ENCODE results near the gene MED12.

Gene MED12

DNA sequence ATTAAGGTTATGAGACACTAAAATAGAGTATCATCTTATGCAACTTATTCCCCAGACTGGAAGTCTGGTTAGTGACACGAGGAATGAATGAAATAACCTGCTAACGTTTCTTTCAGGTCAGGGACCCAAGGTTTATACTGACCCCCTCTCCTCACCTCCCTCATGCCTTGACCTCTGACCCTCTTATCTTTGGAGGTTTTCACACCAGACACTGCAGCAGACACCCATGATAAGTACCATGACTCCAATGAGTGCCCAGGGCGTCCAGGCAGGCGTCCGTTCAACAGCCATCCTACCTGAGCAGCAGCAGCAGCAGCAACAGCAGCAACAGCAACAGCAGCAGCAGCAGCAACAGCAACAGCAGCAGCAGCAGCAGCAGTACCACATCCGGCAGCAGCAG lies 22.0 kb downstream of the MED12 start:
- TF ChIP-seq, protein P1, sequence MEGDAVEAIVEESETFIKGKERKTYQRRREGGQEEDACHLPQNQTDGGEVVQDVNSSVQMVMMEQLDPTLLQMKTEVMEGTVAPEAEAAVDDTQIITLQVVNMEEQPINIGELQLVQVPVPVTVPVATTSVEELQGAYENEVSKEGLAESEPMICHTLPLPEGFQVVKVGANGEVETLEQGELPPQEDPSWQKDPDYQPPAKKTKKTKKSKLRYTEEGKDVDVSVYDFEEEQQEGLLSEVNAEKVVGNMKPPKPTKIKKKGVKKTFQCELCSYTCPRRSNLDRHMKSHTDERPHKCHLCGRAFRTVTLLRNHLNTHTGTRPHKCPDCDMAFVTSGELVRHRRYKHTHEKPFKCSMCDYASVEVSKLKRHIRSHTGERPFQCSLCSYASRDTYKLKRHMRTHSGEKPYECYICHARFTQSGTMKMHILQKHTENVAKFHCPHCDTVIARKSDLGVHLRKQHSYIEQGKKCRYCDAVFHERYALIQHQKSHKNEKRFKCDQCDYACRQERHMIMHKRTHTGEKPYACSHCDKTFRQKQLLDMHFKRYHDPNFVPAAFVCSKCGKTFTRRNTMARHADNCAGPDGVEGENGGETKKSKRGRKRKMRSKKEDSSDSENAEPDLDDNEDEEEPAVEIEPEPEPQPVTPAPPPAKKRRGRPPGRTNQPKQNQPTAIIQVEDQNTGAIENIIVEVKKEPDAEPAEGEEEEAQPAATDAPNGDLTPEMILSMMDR (conservative IDR thresholded peaks at IDR 0.05; ENCODE audit: low read depth) = no peak
- DNase-seq (ENCODE audit: low spot score) = no peak
- no peak overlapping the region for H3K27ac ChIP-seq
- ChIA-PET POLR2A (ENCODE audit: low non-redundant PET) (no interaction called here), CTCF (no interaction called here)

DNA sequence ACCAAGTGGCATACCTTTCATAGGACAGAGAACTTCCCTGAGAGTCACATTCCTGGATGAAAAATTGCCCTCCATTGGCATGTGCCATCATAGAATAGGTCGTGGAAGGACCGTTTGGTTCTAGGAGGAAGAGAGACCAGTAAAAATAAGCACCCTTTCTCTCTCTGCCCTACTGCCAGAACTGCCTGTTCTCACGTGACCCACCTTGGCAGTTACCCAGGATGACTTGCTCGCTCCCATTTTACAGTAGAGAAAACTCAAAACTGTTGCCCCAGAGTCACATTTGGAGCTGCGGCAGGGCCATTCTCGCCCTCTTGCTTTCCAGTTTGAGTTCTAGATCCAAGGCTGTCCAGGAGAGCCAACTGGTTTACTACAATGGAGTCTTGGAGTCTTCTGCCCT lies 25.1 kb downstream of the MED12 start:
- TF ChIP-seq, protein P1 (conservative IDR thresholded peaks at IDR 0.05; ENCODE audit: low read depth) = no peak
- no peak overlapping the region for H3K27ac ChIP-seq
- no peak for DNase-seq (ENCODE audit: low spot score)
- CTCF ChIA-PET = no interaction called here
- POLR2A ChIA-PET (ENCODE audit: low non-redundant PET) = no interaction called here

DNA sequence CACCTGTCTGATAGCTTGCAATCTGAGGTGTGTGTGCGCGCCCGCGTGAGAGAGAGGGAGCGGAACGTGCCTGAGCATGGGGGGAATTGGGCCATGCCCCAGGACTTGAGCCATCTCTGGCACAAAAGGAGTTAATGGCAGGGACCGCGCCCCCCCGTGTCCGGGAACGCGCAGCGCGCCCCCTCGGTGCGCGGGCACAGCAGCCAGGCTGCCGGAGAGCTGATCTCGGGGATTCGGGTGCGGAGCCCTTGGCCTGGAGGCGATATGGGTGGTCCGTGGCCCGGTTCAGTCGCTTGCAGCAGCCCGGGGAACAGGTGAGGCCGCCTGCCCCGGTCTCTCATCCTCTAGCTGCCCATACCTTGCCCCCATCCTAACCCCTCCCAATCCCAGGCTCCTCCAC lies 26.3 kb downstream of the MED12 start, which contains the start of gene NLGN3:
TSS of gene NLGN3 (plus strand) at position 191 of the 400 bp plus-strand sequence. CDS start 2,909 bp downstream, outside the sequence.
- H3K27ac ChIP-seq = no peak within 1 kb of the TSS
- TF ChIP-seq, protein P1 (conservative IDR thresholded peaks at IDR 0.05; ENCODE audit: low read depth) = no peak
- CTCF ChIA-PET = no interaction called here
- no peak for DNase-seq (ENCODE audit: low spot score)
- POLR2A ChIA-PET (ENCODE audit: low non-redundant PET) = no interaction called here

DNA sequence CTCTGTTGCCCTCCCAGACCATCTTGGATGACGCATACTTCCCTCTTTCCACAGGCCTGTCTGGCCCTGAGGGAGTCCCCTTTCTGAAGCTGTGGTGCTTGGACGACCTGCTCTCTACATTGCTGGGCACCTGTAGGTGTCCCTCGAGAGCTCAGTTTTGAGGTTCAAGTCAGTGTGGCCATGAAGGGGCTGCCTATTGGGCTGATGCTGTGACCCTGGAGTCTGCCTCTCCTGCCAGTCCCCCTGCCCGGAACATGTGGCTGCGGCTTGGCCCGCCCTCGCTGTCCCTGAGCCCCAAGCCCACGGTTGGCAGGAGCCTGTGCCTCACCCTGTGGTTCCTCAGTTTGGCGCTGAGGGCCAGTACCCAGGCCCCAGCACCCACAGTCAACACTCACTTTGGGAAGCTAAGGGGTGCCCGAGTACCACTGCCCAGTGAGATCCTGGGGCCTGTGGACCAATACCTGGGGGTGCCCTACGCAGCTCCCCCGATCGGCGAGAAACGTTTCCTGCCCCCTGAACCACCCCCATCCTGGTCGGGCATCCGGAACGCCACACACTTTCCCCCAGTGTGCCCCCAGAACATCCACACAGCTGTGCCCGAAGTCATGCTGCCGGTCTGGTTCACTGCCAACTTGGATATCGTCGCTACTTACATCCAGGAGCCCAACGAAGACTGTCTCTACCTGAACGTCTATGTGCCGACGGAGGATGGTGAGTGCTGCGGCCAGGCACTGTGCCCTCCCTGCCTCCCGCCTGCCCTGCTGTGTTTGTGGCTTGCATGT lies 29.3 kb downstream of the MED12 start:
- H3K27ac ChIP-seq = no peak overlapping the region
- TF ChIP-seq, protein P1 (conservative IDR thresholded peaks at IDR 0.05; ENCODE audit: low read depth) = no peak
- CTCF ChIA-PET = no interaction called here
- POLR2A ChIA-PET (ENCODE audit: low non-redundant PET) = no interaction called here
- no peak for DNase-seq (ENCODE audit: low spot score)

DNA sequence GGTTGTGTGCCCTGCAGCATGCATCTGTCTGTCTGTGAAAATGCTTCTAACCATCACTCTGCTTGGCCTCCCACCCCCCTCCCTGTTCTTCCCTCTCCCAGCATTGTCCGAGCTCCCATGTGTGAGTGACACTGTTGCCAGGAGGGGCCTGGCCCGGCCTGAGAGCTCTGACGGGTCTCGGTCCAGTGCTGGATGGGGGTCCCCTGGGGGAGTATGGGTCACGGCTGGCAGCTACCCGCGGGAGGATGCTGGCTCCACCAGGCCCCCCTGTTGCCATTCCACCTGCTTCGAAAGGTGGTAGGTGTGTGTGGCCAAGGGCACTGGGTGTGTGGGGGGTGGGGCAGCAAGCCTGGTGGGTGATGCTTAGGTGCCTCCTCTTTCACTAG lies 29.9 kb downstream of the MED12 start:
- ChIA-PET POLR2A (ENCODE audit: low non-redundant PET) (no interaction called here), CTCF (interaction anchor here (0.8 kb wide), 1 partner anchor 20 kb away, joined by 4 read pairs; no protein-coding TSS in a partner anchor)
- H3K27ac ChIP-seq = no peak overlapping the region
- TF ChIP-seq, protein P1 (conservative IDR thresholded peaks at IDR 0.05; ENCODE audit: low read depth) = no peak
- DNase-seq (ENCODE audit: low spot score) = no peak

DNA sequence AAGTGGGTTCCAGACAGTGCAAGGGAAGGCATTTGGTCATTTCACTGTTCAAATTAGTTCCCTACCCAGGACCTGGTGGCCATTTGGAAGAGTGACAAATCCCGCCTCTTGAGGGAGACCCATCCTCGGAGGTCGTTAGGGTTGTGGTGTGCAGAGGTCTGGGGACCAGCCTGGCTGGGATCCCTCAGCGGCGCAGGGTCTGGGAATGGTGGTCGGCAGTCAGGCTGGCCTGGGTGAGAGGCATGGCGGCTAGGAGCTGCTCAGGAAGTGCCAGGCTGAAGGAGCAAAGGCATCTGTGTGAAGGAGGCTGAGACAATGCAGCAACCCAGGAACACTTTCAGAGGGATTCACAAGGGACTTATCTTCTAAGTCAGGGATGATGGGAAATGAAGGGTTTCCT lies 33.0 kb downstream of the MED12 start:
- no peak overlapping the region for H3K27ac ChIP-seq
- TF ChIP-seq, protein P1 (conservative IDR thresholded peaks at IDR 0.05; ENCODE audit: low read depth) = no peak
- POLR2A ChIA-PET (ENCODE audit: low non-redundant PET) = no interaction called here
- CTCF ChIA-PET = interaction anchor here (0.7 kb wide), 1 partner anchor 77 kb away, joined by 5 read pairs; no protein-coding TSS in a partner anchor
- no peak for DNase-seq (ENCODE audit: low spot score)

Measured in RWPE1 (cell line).